Suprapubic skin (tissue), 3 donors: Measurements from ENCODE around the gene SNX9.
"Not testable (repeated sequence)": the region's sequence is repeated elsewhere in the genome, so short reads cannot be mapped to it uniquely, and the experiment has no call there.

Source experiments
- CTCF ChIP-seq, 2 donors: fragments of 200-600 bp in 1 of 2; fragments of 450-650 bp in 1 of 2; sonication (generic) in 1 of 2; IDR thresholded peaks; one replicate each; pipeline ENCODE4 v1.5.1; 2016 to 2019; ENCODE audit warnings: antibody characterized with exemption in 2 of 2, mild to moderate bottlenecking in 1 of 2, moderate library complexity in 1 of 2
- EP300 ChIP-seq: sonication (generic); formaldehyde crosslinking; IDR thresholded peaks from one replicate; pipeline ENCODE4 v1.6.1; 2017; ENCODE audit warnings: antibody characterized with exemption
- POLR2A ChIP-seq, 2 donors: fragments of 450-650 bp; IDR thresholded peaks; one replicate each; pipeline ENCODE4 v1.6.1; 2017; ENCODE audit warnings: antibody characterized with exemption in 2 of 2, mild to moderate bottlenecking in 2 of 2, moderate library complexity in 2 of 2

GRCh38 chr6:157794012-157794411 lies 29.0 kb upstream of the SNX9 start:
- TF ChIP-seq CTCF (IDR thresholded peaks at IDR 0.05); POLR2A (IDR thresholded peaks at IDR 0.05); EP300: not testable (repeated sequence)
